ENCODE measurements around the gene SGMS1.
"Not testable (repeated sequence)": the region's sequence is repeated elsewhere in the genome, so short reads cannot be mapped to it uniquely, and the experiment has no call there.

SGMS1 gene

DNA sequence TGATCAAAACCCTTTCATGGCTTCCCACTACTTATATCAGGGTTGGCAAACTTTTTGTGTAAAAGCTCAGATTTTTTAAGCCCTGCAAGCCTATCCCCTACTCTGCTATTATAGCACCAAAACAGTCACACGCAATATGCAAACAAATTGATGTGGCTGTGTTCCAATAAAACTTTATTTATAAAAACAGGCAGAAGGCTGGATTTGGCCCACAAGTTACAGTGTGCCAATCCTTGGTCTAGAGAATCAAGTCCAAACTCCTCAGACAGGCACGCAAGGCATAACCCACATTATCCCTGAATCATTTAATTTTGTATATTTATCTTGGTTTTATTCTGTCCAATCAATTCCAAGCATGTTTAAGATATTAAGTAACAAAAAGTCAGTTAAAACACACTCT, 71.9 kb downstream of the SGMS1 start:
- Histone ChIP-seq H3K27me3 (replicated peaks; ENCODE audit: control insufficient read depth, insufficient read depth, low read length) (no peaks in the 10 kb centered on the region), H3K4me3 (replicated peaks; ENCODE audit: low read depth, low read length) (no peak overlapping the region), H3K36me3 (ENCODE audit: control insufficient read depth, insufficient read depth, low read length) (no peaks in the 10 kb centered on the region; the same call in 1 of the 2 replicates)
- TF ChIP-seq, protein P1, sequence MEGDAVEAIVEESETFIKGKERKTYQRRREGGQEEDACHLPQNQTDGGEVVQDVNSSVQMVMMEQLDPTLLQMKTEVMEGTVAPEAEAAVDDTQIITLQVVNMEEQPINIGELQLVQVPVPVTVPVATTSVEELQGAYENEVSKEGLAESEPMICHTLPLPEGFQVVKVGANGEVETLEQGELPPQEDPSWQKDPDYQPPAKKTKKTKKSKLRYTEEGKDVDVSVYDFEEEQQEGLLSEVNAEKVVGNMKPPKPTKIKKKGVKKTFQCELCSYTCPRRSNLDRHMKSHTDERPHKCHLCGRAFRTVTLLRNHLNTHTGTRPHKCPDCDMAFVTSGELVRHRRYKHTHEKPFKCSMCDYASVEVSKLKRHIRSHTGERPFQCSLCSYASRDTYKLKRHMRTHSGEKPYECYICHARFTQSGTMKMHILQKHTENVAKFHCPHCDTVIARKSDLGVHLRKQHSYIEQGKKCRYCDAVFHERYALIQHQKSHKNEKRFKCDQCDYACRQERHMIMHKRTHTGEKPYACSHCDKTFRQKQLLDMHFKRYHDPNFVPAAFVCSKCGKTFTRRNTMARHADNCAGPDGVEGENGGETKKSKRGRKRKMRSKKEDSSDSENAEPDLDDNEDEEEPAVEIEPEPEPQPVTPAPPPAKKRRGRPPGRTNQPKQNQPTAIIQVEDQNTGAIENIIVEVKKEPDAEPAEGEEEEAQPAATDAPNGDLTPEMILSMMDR (IDR thresholded peaks at IDR 0.05; ENCODE audit: insufficient read depth, low read length, poor library complexity, severe bottlenecking) = no peak
- no peak for DNase-seq (ENCODE audit: extremely low read depth, insufficient read length)

DNA sequence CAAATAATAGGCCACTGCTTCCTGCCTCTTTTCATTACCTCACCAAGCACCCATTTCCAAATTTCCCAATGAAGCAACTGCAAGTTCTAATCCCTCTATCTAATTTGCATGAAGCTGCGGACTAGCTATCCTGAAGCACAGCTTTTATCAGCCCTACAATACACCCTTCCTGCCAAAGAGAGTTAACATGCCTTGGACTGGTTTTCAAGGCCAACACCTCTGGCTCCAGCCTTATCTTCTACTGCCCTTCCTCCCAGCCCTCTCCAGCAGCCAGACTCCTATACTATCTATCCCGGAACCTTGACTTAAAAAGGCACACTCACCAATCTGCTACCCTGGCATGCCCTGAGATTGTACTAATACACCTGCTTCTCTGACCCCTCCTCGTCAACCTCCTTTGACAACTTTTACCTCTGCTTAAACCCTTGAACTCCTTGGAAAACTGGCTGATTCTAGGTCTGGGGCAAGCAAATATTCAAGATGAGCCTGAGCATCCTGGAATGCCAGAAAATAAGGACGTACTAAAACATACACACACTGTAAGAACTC, 73.4 kb downstream of the SGMS1 start:
- H3K27me3 ChIP-seq (replicated peaks; ENCODE audit: control insufficient read depth, insufficient read depth, low read length) = no peaks in the 10 kb centered on the region
- no peaks in the 10 kb centered on the region; the same call in 1 of the 2 replicates for H3K36me3 ChIP-seq (ENCODE audit: control insufficient read depth, insufficient read depth, low read length)
- no peak overlapping the region for H3K4me3 ChIP-seq (replicated peaks; ENCODE audit: low read depth, low read length)
- DNase-seq (ENCODE audit: extremely low read depth, insufficient read length) = no peak
- TF ChIP-seq, protein P1 (IDR thresholded peaks at IDR 0.05; ENCODE audit: insufficient read depth, low read length, poor library complexity, severe bottlenecking) = no peak

DNA sequence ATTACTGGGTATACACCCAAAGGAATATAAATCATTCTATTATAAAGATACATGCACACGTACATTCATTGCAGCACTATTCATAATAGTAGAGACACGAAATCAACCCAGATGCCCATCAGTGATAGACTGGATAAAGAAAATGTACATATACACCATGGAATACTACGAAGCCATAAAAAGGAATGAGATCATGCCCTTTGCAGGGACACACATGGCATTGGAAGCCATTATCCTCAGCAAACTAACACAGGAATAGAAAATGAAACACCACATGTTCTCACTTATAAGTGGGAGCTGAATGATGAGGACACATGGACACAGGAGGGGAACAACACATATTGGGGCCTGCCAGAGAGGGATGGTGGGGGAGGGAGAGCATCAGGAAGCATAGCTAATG, 74.6 kb downstream of the SGMS1 start:
- not testable (repeated sequence) for DNase-seq (ENCODE audit: extremely low read depth, insufficient read length); H3K36me3 ChIP-seq (ENCODE audit: control insufficient read depth, insufficient read depth, low read length); H3K4me3 ChIP-seq (replicated peaks; ENCODE audit: low read depth, low read length); H3K27me3 ChIP-seq (replicated peaks; ENCODE audit: control insufficient read depth, insufficient read depth, low read length)

DNA sequence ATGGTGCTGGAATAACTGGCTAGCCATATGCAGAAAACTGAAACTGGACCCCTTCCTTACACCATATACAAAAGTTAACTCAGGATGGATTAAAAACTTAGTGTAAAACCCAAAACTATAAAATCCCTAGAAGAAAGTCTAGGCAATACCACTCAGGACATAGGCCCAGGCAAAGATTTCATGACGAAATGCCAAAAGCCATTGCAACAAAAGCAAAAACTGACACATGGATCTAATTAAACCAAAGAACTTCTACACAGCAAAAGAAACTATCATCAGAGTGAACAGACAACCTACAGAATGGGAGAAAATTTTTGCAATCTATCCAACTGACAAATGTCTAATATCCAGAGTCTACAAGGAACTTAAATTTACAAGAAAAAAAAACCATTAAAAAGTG, 75.3 kb downstream of the SGMS1 start:
- not testable (repeated sequence) for H3K27me3 ChIP-seq (replicated peaks; ENCODE audit: control insufficient read depth, insufficient read depth, low read length); H3K36me3 ChIP-seq (ENCODE audit: control insufficient read depth, insufficient read depth, low read length); H3K4me3 ChIP-seq (replicated peaks; ENCODE audit: low read depth, low read length); DNase-seq (ENCODE audit: extremely low read depth, insufficient read length)

DNA sequence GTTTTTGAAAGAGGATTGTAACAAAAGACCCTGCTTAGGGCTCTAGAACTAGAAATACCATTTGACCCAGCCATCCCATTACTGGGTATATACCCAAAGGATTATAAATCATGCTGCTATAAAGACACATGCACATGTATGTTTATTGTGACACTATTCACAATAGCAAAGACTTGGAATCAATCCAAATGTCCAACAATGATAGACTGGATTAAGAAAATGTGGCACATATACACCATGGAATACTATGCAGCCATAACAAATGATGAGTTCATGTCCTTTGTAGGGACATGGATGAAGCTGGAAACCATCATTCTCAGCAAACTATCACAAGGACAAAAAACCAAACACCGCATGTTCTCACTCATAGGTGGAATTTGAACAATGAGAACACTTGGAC, 77.5 kb downstream of the SGMS1 start:
- not testable (repeated sequence) for H3K36me3 ChIP-seq (ENCODE audit: control insufficient read depth, insufficient read depth, low read length); DNase-seq (ENCODE audit: extremely low read depth, insufficient read length); H3K27me3 ChIP-seq (replicated peaks; ENCODE audit: control insufficient read depth, insufficient read depth, low read length); H3K4me3 ChIP-seq (replicated peaks; ENCODE audit: low read depth, low read length)

DNA sequence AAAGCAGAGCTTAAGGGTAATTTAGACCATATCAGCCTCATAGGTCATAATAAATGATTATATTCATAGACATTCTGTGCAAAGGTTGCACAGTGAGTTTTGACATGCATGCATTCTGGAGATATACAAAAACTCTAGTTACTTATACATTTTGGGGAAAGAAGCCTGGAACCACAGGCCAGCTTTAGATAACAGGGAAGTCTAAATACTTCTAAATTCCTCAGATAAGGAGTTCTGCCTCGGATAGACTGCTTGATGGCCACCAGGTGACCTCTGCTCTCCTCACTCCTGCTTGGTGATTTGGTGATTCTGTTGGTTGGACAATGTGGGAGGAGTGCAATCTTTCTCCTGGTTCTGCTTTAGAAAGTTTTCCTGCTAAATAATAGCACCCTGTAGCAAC, 77.9 kb downstream of the SGMS1 start:
- no peak for DNase-seq (ENCODE audit: extremely low read depth, insufficient read length)
- H3K4me3 ChIP-seq (replicated peaks; ENCODE audit: low read depth, low read length) = no peak overlapping the region
- TF ChIP-seq, protein P1 (IDR thresholded peaks at IDR 0.05; ENCODE audit: insufficient read depth, low read length, poor library complexity, severe bottlenecking) = no peak
- no peaks in the 10 kb centered on the region for H3K36me3 ChIP-seq (ENCODE audit: control insufficient read depth, insufficient read depth, low read length)
- no peaks in the 10 kb centered on the region for H3K27me3 ChIP-seq (replicated peaks; ENCODE audit: control insufficient read depth, insufficient read depth, low read length)

DNA sequence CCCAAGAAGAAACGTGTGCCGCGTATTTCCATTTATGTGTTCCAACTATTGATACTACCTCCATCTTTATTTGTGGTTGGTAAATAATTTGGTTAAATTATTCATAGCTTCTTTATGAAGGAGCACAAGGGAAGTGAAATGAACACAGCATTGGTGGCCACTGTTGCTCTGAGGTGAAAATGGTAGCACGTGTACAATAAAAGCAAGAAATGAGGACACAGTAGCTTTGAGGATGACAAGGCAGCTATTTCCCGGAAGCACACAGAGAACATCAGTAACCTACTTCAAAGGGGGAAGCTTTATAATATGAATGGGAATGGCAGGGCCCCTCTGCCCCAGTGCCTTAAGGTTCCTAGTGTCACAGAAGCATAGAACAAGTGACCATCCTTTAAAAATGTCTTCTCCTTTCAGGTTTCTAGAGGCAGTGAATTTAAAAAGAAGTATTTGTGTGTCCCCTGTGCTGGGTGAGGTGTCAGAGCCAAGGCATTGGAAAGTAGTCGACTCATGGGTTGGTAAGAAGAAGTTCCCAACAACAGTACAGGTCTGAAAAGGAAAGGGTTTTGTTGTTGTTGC, 78.8 kb downstream of the SGMS1 start:
- TF ChIP-seq, protein P1 (IDR thresholded peaks at IDR 0.05; ENCODE audit: insufficient read depth, low read length, poor library complexity, severe bottlenecking) = no peak
- no peaks in the 10 kb centered on the region for H3K27me3 ChIP-seq (replicated peaks; ENCODE audit: control insufficient read depth, insufficient read depth, low read length)
- DNase-seq (ENCODE audit: extremely low read depth, insufficient read length) = no peak
- H3K36me3 ChIP-seq (ENCODE audit: control insufficient read depth, insufficient read depth, low read length) = no peaks in the 10 kb centered on the region
- H3K4me3 ChIP-seq (replicated peaks; ENCODE audit: low read depth, low read length) = no peak overlapping the region

Data from GM06990 (cell line).